Measurements from ENCODE around the gene BRIP1.

The BRIP1 gene

GRCh38 chr17:61812747-61813146, 50.6 kb downstream of the BRIP1 start:
- no peak overlapping the region for H3K4me3 ChIP-seq (ENCODE audit: low read length)
- DNase-seq (ENCODE audit: low read depth, low spot score) = no peak

DNA sequence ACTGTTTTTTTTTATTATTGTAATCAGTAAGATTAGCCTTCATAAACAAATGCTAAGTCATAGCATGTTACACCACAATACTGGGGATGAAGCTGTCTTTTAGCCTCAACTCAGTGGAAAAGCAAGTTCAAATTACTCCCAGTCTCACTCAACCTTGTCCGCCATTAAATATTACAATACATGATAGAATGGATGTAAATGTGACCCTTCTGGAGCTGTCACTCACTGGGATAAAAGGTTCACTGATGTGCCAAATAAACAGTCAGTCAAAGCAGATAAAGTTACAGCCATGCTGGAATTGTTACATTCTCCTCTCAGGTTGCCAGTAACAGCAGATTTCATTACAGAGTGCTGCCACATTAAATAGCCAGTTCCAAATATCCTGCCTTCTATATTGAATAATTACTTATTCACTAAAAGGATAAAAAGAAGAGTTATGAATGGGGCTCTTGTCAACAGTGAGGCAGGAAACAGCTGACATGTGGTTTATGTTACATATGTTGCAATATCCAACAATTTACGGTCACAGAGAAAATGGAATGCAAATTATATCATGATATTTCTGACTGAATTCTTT, 53.4 kb downstream of the BRIP1 start:
- no peak for DNase-seq (ENCODE audit: low read depth, low spot score)
- H3K4me3 ChIP-seq (ENCODE audit: low read length) = no peak overlapping the region

GRCh38 chr17:61808442-61808841, 54.9 kb downstream of the BRIP1 start:
- H3K4me3 ChIP-seq (ENCODE audit: low read length) = no peak overlapping the region
- no peak for DNase-seq (ENCODE audit: low read depth, low spot score)

GRCh38 chr17:61806936-61807335, 56.4 kb downstream of the BRIP1 start:
- no peak for DNase-seq (ENCODE audit: low read depth, low spot score)
- H3K4me3 ChIP-seq (ENCODE audit: low read length) = no peak overlapping the region

GRCh38 chr17:61806081-61806828, 57.1 kb downstream of the BRIP1 start:
- DNase-seq (ENCODE audit: low read depth, low spot score) = no peak
- no peak overlapping the region for H3K4me3 ChIP-seq (ENCODE audit: low read length)

DNA sequence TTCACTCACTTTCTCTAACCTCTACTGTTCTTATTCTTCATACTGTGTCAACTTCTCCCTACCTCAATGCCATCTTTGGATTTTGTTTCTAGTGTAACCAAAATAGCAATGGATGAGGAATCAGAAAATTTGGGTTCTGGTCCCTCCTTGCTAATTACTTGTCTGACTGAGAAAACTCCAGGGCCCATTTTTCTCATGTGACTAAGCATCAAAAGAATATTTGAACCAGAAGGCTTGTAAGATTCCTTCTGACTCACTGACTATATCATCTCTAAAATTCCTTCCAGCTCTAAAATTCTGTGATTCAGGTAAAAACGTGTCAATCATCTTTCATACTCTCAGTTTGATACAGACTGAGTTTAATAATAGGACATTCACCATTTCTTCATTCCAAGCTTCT, 57.9 kb downstream of the BRIP1 start:
- DNase-seq (ENCODE audit: low read depth, low spot score) = no peak
- no peak overlapping the region for H3K4me3 ChIP-seq (ENCODE audit: low read length)

DNA sequence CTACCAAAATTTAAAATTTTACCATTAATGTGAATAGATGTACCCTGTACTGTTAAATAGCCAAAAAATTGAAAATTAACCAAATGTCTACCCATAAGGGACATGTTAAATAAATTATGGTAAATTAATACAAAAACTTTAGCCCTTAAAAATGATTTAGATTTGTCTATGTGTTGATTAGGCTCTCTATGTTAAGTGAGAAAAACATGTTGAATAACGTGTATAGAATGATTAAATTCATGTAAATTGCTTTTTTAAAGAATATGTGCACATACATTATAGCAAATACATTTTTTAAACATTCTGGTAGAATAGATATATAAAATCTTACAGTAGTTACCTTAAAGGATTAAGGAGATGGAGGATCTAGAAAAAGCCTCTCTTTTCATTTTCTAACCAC, 59.5 kb downstream of the BRIP1 start:
- H3K4me3 ChIP-seq (ENCODE audit: low read length) = no peak overlapping the region
- DNase-seq (ENCODE audit: low read depth, low spot score) = no peak

DNA sequence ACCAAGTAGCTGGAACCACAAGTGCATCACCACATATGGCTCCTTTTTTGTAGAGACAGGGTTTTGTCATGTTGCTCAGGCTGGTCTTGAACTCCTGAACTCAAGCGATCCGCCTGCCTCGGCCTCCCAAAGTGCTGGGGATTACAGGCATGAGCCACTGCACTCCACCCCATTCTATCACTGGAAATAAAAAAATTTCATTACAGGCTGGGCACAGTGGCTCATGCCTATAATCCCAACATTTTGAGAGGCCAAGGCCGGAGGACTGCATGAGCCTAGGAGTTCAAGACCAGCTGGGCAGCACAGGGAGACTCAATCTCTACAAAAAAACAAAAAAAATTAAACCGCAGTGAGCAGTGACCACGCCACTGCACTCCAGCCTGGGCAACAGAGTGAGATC, 60.1 kb downstream of the BRIP1 start:
- no peak for DNase-seq (ENCODE audit: low read depth, low spot score)

GRCh38 chr17:61799812-61800484, 63.4 kb downstream of the BRIP1 start:
- no peak for DNase-seq (ENCODE audit: low read depth, low spot score)
- H3K4me3 ChIP-seq (ENCODE audit: low read length) = no peak overlapping the region

More for the DNA sequence above, 60.1 kb downstream of the BRIP1 start:
- no peak overlapping the region for H3K4me3 ChIP-seq (ENCODE audit: low read length)

GRCh38 chr17:61797283-61797682, 66.0 kb downstream of the BRIP1 start:
- DNase-seq (ENCODE audit: low read depth, low spot score) = no peak

GRCh38 chr17:61795546-61795945, 67.8 kb downstream of the BRIP1 start:
- H3K4me3 ChIP-seq (ENCODE audit: low read length) = no peak overlapping the region
- DNase-seq (ENCODE audit: low read depth, low spot score) = no peak

More at GRCh38 chr17:61797283-61797682, 66.0 kb downstream of the BRIP1 start:
- H3K4me3 ChIP-seq (ENCODE audit: low read length) = no peak overlapping the region

GRCh38 chr17:61794792-61795191, 68.5 kb downstream of the BRIP1 start:
- H3K4me3 ChIP-seq (ENCODE audit: low read length) = no peak overlapping the region
- no peak for DNase-seq (ENCODE audit: low read depth, low spot score)

- no peak overlapping the region for H3K4me3 ChIP-seq (ENCODE audit: low read length)
- no peak for DNase-seq (ENCODE audit: low read depth, low spot score)
Measured at GRCh38 chr17:61794242-61794641, 69.1 kb downstream of the BRIP1 start.

GRCh38 chr17:61793565-61793964, 69.8 kb downstream of the BRIP1 start:
- DNase-seq (ENCODE audit: low read depth, low spot score) = no peak

GRCh38 chr17:61789872-61790271, 73.5 kb downstream of the BRIP1 start:
- no peak for DNase-seq (ENCODE audit: low read depth, low spot score)
- no peak overlapping the region for H3K4me3 ChIP-seq (ENCODE audit: low read length)

More at GRCh38 chr17:61793565-61793964, 69.8 kb downstream of the BRIP1 start:
- H3K4me3 ChIP-seq (ENCODE audit: low read length) = no peak overlapping the region

DNA sequence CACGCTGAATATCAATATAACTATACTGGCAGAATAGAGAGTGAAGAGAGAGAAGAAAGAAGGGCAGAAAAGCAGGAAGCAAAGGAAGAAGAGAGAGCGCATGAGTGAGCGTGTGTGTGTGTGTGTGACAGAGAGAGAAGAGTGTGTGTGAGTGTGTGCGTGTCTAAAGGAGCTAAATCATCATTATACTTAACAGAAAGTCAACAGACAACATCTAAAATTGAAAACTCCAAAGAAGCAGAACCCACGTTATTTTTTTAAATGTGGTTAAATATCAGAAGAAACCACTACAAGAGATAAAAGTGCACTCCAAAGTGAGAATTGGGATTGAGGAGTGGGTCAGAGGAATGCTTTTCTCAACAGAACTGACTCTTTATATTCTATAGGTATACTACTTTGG, 77.2 kb downstream of the BRIP1 start:
- DNase-seq (ENCODE audit: low read depth, low spot score) = no peak
- H3K4me3 ChIP-seq (ENCODE audit: low read length) = no peak overlapping the region

- no peak overlapping the region for H3K4me3 ChIP-seq (ENCODE audit: low read length)
- no peak for DNase-seq (ENCODE audit: low read depth, low spot score)
Measured at GRCh38 chr17:61784510-61784909, 78.8 kb downstream of the BRIP1 start.

GRCh38 chr17:61783556-61784304, 79.6 kb downstream of the BRIP1 start:
- no peak overlapping the region for H3K4me3 ChIP-seq (ENCODE audit: low read length)
- DNase-seq (ENCODE audit: low read depth, low spot score) = no peak

GRCh38 chr17:61783120-61783519, 80.2 kb downstream of the BRIP1 start:
- DNase-seq (ENCODE audit: low read depth, low spot score) = no peak
- H3K4me3 ChIP-seq (ENCODE audit: low read length) = no peak overlapping the region

DNA sequence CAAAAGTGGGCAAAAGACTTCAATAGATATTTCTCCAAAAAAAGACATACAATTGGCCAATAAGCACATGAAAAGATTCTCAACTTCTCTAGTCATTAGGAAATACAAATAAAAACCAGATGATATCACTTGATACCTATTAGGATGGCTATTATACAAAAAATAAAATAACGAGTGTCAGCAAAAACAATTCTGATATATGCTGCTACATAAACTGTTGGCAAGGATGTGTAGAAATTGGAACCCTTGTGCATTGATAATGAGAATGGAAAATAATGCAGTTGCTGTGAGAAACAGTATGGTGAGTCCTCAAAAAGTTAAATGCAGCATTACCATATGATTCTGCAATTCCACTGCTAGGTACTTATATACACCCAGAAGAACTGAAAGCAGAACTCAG, 80.6 kb downstream of the BRIP1 start:
- DNase-seq (ENCODE audit: low read depth, low spot score) = no peak
- H3K4me3 ChIP-seq (ENCODE audit: low read length) = no peak overlapping the region
